HG03439 (cell line): ENCODE data around the gene L3HYPDH.

ENCODE experiments used
- ATAC-seq: cut with Tn5 transposase; IDR thresholded peaks from one replicate; pipeline ENCODE4 v1.9.1; 2021; ENCODE audit warnings: mild to moderate bottlenecking, moderate library complexity; ENCODE audit not compliant: unreplicated experiment

L3HYPDH gene

GRCh38 chr14:59427653-59428580 is 56.3 kb downstream of the L3HYPDH start:
- ATAC-seq = no peak

- no peak for ATAC-seq
Measured at GRCh38 chr14:59425322-59425935, 58.8 kb downstream of the L3HYPDH start.

- no peak for ATAC-seq
Measured at GRCh38 chr14:59424341-59425071, 59.7 kb downstream of the L3HYPDH start.
